ENCODE measurements around the gene MRPL52. TPM values are rescaled to one million over a fixed set of nuclear protein-coding genes. Genes with fewer than 3 reads are reported as not detected.

MRPL52 gene
- total RNA-seq, 1 donor from 2014 or later: 189 TPM

DNA sequence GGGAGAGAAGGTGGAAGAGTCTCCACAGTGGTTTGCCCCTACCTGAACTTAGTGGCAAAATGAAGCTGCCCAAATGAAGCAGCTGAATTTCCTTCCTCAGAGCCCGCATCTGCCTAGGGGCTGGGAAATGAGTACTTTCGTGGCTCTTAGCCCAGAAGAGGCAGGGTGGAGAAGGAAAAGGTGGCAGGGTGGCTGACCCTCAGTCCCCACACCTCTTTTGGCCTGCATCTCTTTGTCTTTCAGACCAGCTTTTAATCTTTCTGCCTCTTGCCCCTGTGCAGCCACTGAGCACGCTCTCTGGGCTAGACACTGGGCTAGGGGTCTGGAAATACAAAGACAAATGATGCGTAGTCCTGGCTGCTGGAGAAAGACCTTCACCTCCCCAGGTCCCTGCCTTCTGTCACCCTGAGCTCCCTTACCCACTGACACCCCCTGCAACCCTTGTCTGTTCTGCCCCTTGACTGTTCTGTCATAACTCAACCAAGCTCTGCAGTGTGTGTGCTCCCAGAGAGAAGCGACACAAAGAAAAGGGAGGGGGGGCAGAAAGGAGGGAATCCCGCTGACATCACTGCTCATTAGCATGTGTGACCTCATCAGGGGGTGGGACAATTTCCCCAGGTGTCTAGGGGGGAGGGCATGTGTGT lies 53.0 kb downstream of the MRPL52 start:
- peak; percentile 60 for DNase-seq
- no peaks in the 10 kb centered on the region for H3K9me3 Mint-ChIP-seq
- intact Hi-C loops (cut with micrococcal nuclease): no loop called here
- peaks cover 23% of the 10 kb centered on the region for H3K36me3 Mint-ChIP-seq (ENCODE audit: low read depth)
- H3K27me3 Mint-ChIP-seq: peaks cover 8% of the 10 kb centered on the region
- no peak overlapping the region for H3K27ac Mint-ChIP-seq
- H3K4me1 Mint-ChIP-seq: peaks cover 25% of the 10 kb centered on the region
- H3K4me3 Mint-ChIP-seq: no peak overlapping the region

DNA sequence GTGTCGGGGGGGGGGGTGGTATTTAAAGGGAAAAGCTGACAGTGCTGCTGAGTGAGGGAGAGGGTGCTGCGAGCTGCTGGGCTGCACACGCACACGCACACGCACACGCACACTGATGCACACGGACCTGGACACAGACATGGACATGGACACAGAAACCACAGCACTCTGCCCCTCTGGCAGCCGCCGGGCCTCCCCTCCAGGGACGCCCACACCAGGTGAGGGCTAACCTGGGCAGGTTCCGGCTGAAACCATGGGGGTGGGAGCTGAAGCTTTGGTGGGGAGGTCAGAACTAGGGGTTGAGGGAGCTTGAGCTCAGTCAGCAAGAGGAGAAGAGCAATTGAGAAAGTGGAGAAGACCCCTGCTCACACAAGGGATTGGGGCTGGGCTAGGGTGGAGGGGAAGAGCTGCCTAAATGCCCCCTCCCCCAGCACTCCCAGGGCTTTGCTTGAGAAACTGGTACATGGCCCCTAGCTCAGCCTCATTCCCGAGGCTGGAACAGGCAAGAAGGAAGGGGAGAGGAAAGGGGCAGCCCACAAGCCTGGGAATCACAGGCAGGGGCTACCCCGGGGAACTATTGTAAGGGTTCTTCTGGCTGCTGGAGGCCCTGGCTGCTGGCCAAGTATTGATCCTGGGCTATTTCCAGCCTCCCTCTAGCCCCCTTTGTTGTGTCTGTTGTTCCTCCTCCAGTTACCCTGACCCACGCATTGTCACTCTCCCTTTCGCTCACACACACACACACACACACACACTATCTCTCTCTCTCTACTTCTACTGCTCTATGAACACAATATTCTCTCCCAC lies 53.7 kb downstream of the MRPL52 start, which contains the start of gene REM2:
REM2 (plus strand) TSS at position 50 of the 804 bp plus-strand sequence; CDS start at position 116, 66 bp downstream.
- peaks cover 16% of the 10 kb centered on the region for H3K36me3 Mint-ChIP-seq (ENCODE audit: low read depth)
- H3K27me3 Mint-ChIP-seq: peaks cover 8% of the 10 kb centered on the region
- H3K4me3 Mint-ChIP-seq: no peak within 1 kb of the TSS
- H3K4me1 Mint-ChIP-seq: peaks cover 32% of the 10 kb centered on the region
- H3K27ac Mint-ChIP-seq: no peak within 1 kb of the TSS
- intact Hi-C loops (cut with micrococcal nuclease): no loop called here
- H3K9me3 Mint-ChIP-seq: no peaks in the 10 kb centered on the region
- DNase-seq: no peak

DNA sequence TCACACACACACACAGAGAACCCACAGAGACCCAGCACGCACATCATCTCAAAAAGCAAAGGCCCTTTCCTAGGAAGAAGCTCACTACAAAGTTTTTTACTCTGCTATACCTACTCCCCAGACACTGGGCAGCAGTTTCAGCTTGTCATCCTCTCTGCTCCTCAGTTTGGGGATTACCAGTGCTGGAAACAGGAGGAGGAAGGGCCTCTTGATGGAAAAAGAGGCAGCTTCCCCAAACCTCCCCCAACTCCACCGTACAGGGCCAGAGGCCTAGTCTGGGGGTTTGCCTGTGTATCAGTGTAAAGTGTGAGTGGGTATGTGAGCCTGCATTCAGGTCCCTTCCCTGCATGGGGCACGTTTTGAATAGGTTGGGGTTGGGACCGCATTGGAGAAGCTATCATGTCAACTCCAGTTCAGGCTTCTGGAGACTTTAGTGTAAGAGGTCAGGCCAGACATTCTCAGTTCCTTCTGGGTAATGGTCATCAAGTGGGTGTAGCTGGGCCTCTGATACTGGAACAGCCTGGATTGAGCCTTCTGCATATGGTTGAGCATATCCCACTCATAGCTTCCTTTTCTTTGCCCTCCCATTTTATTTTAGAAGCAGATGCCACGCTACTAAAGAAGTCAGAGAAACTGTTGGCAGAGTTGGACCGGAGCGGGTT lies 54.5 kb downstream of the MRPL52 start:
- Mint-ChIP-seq H3K4me3 (no peak overlapping the region), H3K36me3 (ENCODE audit: low read depth) (peaks cover 13% of the 10 kb centered on the region), H3K27ac (no peak overlapping the region), H3K9me3 (no peaks in the 10 kb centered on the region), H3K27me3 (peaks cover 8% of the 10 kb centered on the region), H3K4me1 (peaks cover 32% of the 10 kb centered on the region)
- DNase-seq: no peak
- intact Hi-C loops (cut with micrococcal nuclease): no loop called here

Other genes starting within 250 kb of the MRPL52 start
- gene DAD1, start 240.7 kb upstream of the MRPL52 start, total RNA-seq: 255 and 266 TPM in 2 replicates
- gene ABHD4, start 231.6 kb upstream of the MRPL52 start, total RNA-seq: 9.7 and 10.3 TPM in 2 replicates
- not detected in 2 replicates for gene OR6J1, start 185.5 kb upstream of the MRPL52 start, total RNA-seq
- gene OXA1L, start 63.2 kb upstream of the MRPL52 start, total RNA-seq: 119 and 126 TPM in 2 replicates
- gene SLC7A7, start 14.5 kb upstream of the MRPL52 start, total RNA-seq: 0.40 TPM in 1 of 2 replicates, not detected in the other
- 2.1 and 3.2 TPM in 2 replicates for gene MMP14, start 6.7 kb downstream of the MRPL52 start, total RNA-seq
- gene LRP10, start 41.9 kb downstream of the MRPL52 start, total RNA-seq: 34.2 and 35.2 TPM in 2 replicates
- 0.28 and 0.33 TPM in 2 replicates for gene REM2, start 53.3 kb downstream of the MRPL52 start, total RNA-seq
- 82.7 and 90.2 TPM in 2 replicates for gene RBM23, start 89.3 kb downstream of the MRPL52 start, total RNA-seq
- 198 and 200 TPM in 2 replicates for gene PRMT5, start 99.5 kb downstream of the MRPL52 start, total RNA-seq
- 59.4 and 63.1 TPM in 2 replicates for gene HAUS4, start 127.2 kb downstream of the MRPL52 start, total RNA-seq
- gene AJUBA, start 152.7 kb downstream of the MRPL52 start, total RNA-seq: 2.4 and 2.7 TPM in 2 replicates
- 6.7 and 8.2 TPM in 2 replicates for gene C14orf93, start 180.3 kb downstream of the MRPL52 start, total RNA-seq
- gene PSMB5, start 205.0 kb downstream of the MRPL52 start, total RNA-seq: 150 TPM in 2 replicates
- gene PSMB11, start 212.3 kb downstream of the MRPL52 start, total RNA-seq: not detected in 2 replicates
- gene CDH24, start 227.6 kb downstream of the MRPL52 start, total RNA-seq: 1.6 and 1.7 TPM in 2 replicates